Brain microvascular endothelial cell (primary cell): ENCODE results near the gene C11orf58.

Source experiments
- DNase-seq: peaks from one replicate; pipeline ENCODE4 v3.0.0-alpha.2; 2020
- H3K27ac ChIP-seq: fragments of 250-450 bp; sonication (Bioruptor Pico); 2 replicates; pipeline ENCODE4 v1.5.1; 2020; ENCODE audit warnings: mild to moderate bottlenecking, moderate library complexity
- H3K27me3 ChIP-seq: fragments of 250-450 bp; sonication (Bioruptor Pico); replicated peaks from 2 replicates; pipeline ENCODE4 v1.5.1; 2020; ENCODE audit warnings: mild to moderate bottlenecking
- H3K36me3 ChIP-seq: fragments of 250-450 bp; sonication (Bioruptor Pico); replicated peaks from 2 replicates; pipeline ENCODE4 v1.5.1; 2020; ENCODE audit warnings: mild to moderate bottlenecking
- H3K4me3 ChIP-seq: 2 replicates; pipeline ENCODE4 v1.5.1; 2011; ENCODE audit warnings: low read depth, mild to moderate bottlenecking, control low read depth, low read length, moderate library complexity
- CTCF ChIP-seq: IDR thresholded peaks from 2 replicates; pipeline ENCODE4 v1.5.1; 2011; ENCODE audit warnings: low read depth, mild to moderate bottlenecking, moderate library complexity, low read length, control low read depth, inconsistent platforms; ENCODE audit errors: missing control alignments
- in situ Hi-C: cut with HindIII; loops from 2 replicates; pipeline ENCODE4 v1.10.0; 2017; ENCODE audit warnings: low sequenced_read_pairs, low pct_ligation_motif_present

Gene C11orf58

DNA sequence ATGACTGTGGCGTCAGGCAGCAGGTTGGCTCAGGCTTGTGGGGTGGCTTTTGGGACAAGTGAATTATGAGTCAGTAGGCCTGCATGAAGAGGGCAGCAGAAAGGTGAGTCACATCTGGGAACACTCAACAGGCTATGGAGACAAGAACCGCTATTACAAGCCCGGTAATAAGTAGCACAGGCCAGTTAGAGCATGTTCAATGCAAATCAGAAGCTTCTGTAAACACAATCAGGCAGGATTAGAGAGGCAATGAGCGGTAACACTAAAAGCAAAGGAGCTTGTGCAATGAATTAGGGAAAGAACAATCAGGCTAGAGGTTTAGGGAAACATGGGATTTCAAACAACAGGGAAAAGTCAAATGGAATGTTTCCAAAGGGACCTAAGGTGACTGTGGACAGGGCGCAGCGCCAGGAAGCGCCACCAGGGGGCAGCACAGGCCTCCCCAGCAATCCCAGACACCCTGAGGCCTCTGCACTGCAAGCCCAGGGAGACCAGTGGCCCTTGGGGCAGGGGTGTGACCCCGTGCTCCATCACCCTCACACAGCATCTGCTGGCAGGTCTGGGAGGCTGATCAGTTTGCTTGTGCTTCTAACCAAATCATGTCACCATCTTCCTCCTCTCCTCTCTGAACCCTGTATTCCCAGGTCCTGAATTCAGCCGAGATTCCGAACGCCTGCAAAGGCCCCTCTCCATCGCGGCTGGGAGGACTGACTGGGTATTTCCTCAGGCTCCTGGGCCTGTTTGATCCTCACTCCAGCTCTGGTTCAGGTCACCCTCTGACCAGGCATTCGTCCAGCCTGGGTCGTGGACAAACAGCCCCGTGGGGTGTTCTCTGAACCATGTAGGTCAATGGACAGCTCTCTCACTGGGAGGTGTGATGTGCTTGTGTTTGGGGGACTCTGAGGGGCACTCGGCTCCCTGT, 50.0 kb downstream of the C11orf58 start:
- peak; percentile 63 for DNase-seq
- Histone ChIP-seq H3K36me3 (no peaks in the 10 kb centered on the region), H3K27me3 (no peaks in the 10 kb centered on the region), H3K27ac (peak overlapping the region; percentile 13), H3K4me3 (no peak overlapping the region)
- TF ChIP-seq CTCF: peak; percentile 97
- in situ Hi-C loops: no loop called here

DNA sequence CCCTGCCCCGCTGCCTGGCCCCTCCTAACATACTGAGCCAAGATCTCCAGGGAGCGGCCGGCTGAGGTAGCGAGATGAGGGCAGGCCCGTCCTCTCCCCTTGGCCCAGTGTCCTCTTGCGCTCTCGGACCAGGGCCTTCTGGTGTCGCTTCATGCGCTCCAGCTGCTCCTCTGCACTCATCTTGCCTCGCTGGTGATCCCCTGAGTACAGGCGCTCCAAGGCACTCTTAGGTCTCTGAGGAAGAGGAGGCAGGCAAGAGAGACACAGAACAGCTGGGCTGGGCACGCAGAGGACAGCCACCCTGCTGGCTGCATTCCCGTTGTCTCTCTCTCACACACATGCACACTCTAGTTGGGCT, 50.6 kb downstream of the C11orf58 start:
- in situ Hi-C loops: no loop called here
- Histone ChIP-seq H3K36me3 (no peaks in the 10 kb centered on the region), H3K27me3 (no peaks in the 10 kb centered on the region), H3K4me3 (no peak overlapping the region), H3K27ac (no peak overlapping the region)
- TF ChIP-seq CTCF: no peak
- DNase-seq: no peak

DNA sequence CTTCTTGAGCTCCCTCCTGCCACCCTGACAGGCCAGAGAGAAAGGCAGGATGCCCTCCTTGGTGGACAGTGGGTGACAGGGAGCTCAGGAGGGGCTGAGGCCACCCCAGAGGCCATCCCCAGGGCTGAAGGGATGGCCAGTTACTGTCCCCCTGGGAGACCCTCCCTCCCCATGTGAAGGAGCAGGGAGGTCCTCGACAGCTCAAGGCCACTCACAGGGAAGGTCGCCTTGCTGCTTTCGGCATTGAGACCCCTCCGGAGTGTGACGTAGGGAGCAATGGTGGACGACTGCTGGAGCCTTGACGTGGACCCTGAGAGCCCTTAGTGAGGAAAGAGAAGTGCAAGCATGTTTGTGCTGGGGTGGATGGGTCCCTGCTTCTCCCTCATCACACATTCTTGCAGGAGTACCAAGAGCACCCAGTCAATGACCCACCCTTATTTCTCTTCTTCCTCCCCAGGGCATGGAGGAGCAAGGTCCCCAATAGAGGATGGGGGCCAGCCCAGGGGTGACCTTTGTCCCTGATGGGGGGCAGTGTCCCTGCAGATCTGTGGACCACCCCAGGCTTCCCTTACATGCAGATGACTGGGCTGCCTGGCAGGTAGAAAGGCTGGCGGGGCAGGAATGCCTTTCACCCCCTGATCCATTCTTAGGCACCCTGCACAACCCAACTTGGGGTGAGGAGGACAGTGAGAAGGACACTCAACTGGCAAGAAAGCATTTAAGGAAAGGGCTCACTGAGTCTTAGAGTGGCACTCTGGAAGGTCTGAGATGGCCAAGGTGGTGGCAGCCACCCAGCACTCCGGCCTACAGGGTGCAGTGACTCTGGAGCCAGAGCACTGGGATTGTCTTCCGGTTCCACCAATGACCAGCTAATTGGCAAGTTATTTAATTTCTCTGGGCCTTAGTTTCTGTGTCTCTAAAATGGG, 51.4 kb downstream of the C11orf58 start:
- in situ Hi-C loops: no loop called here
- no peak for TF ChIP-seq CTCF
- Histone ChIP-seq H3K27me3 (no peaks in the 10 kb centered on the region), H3K27ac (no peak overlapping the region), H3K4me3 (no peak overlapping the region), H3K36me3 (no peaks in the 10 kb centered on the region)
- DNase-seq: no peak

- Histone ChIP-seq H3K36me3 (no peaks in the 10 kb centered on the region), H3K27ac (peak overlapping the region; percentile 95), H3K4me3 (no peak overlapping the region), H3K27me3 (no peaks in the 10 kb centered on the region)
- DNase-seq: no peak
- in situ Hi-C loops: no loop called here
- no peak for TF ChIP-seq CTCF
Measured at GRCh38 chr11:16790486-16791190, 52.2 kb downstream of the C11orf58 start.

DNA sequence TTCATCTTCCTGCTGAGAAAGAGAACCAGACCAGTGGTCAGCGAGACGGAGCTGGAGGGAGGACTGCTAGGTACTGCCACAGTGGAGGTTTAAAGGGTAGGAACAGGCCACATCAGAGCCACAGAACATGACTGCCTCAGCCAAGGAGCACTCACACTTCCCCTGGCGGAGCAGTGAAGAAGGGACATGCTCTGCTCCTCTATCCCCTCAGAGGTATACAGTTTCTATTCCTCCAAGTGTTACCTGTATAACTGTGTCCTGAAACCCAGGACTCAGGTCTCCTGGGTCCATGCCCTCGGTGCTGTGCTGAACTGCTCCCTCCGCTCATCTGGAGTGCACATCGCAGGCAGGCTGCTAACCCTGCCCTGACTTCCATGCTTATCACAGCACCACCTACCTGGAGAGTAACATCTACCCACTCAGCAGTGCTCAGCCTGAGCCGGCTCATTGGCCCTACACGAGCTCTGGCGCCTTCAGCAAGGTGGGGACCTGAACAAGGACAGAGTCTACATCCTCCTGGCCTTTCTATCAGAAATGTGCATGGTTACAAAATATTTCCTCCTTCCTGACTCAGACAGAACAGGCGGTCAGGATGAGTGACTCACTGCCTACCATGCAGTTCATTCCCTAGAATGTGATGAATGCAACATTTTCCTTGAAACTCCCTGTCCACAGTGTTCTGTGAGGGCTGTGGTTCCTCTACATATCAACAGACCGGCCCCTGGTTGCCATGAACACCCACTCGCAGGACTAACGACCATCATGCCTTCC, 52.9 kb downstream of the C11orf58 start:
- peak; percentile 96 for DNase-seq
- in situ Hi-C loops: no loop called here

More for the DNA sequence above, 52.9 kb downstream of the C11orf58 start:
- Histone ChIP-seq H3K4me3 (peak overlapping the region; percentile 36), H3K36me3 (no peaks in the 10 kb centered on the region), H3K27ac (peak overlapping the region; percentile 95), H3K27me3 (no peaks in the 10 kb centered on the region)
- TF ChIP-seq CTCF: no peak
